ENCODE data around the gene SERHL2.
"Not testable (repeated sequence)": the region's sequence is repeated elsewhere in the genome, so short reads cannot be mapped to it uniquely, and the experiment has no call there.

The SERHL2 gene

GRCh38 chr22:42607641-42608040, 53.9 kb downstream of the SERHL2 start:
- DNase-seq, ATAC-seq: not testable (repeated sequence)

GRCh38 chr22:42608136-42608822, 54.5 kb downstream of the SERHL2 start:
- no peak for DNase-seq

GRCh38 chr22:42608823-42609361, 55.1 kb downstream of the SERHL2 start:
- ATAC-seq (peak; percentile 81), DNase-seq (no peak)

More at GRCh38 chr22:42608136-42608822, 54.5 kb downstream of the SERHL2 start:
- no peak for ATAC-seq

GRCh38 chr22:42610186-42610585, 56.4 kb downstream of the SERHL2 start:
- DNase-seq (no peak), ATAC-seq (no peak)

- DNase-seq (no peak), ATAC-seq (no peak)
Measured at GRCh38 chr22:42611051-42611450, 57.3 kb downstream of the SERHL2 start.

GRCh38 chr22:42612336-42612735, 58.6 kb downstream of the SERHL2 start:
- ATAC-seq, result no peak
- DNase-seq, result no peak

GRCh38 chr22:42613872-42614301, 60.1 kb downstream of the SERHL2 start:
- DNase-seq (peak; percentile 27), ATAC-seq (no peak)

- DNase-seq (peak; percentile 99), ATAC-seq (peak; percentile 68)
Measured at GRCh38 chr22:42614312-42615091, 60.7 kb downstream of the SERHL2 start, which contains the start of gene POLDIP3. Gene POLDIP3 (minus strand): TSS chr22:42614883. CDS start chr22:42614857, 26 bp downstream.

GRCh38 chr22:42615092-42615859, 61.5 kb downstream of the SERHL2 start:
- peak; percentile 85 for ATAC-seq
- DNase-seq, result peak; percentile 90

- not testable (repeated sequence) for ATAC-seq
Measured at GRCh38 chr22:42615860-42616175, 62.1 kb downstream of the SERHL2 start.

GRCh38 chr22:42617155-42617983, 63.6 kb downstream of the SERHL2 start:
- DNase-seq (no peak), ATAC-seq (no peak)

More at GRCh38 chr22:42615860-42616175, 62.1 kb downstream of the SERHL2 start:
- not testable (repeated sequence) for DNase-seq

GRCh38 chr22:42619261-42620063, 65.7 kb downstream of the SERHL2 start:
- no peak for ATAC-seq

GRCh38 chr22:42620084-42620483, 66.3 kb downstream of the SERHL2 start:
- ATAC-seq, result no peak
- no peak for DNase-seq

More at GRCh38 chr22:42619261-42620063, 65.7 kb downstream of the SERHL2 start:
- DNase-seq, result no peak

GRCh38 chr22:42621505-42622002, 67.8 kb downstream of the SERHL2 start:
- ATAC-seq (peak; percentile 71), DNase-seq (peak; percentile 72)

GRCh38 chr22:42622061-42622710, 68.4 kb downstream of the SERHL2 start:
- no peak for DNase-seq
- no peak for ATAC-seq

- DNase-seq (no peak), ATAC-seq (no peak)
Measured at GRCh38 chr22:42623301-42623751, 69.6 kb downstream of the SERHL2 start.
